Subcutaneous adipose tissue (tissue), 4 donors: Measurements from ENCODE around the gene KDM4B. TPM values are rescaled to one million over a fixed set of nuclear protein-coding genes. Genes with fewer than 3 reads are reported as not detected.

Source experiments
- CTCF ChIP-seq: fragments of 450-650 bp; IDR thresholded peaks from one replicate; pipeline ENCODE4 v1.5.1; 2016; ENCODE audit warnings: low read depth, mild to moderate bottlenecking, control low read depth, antibody characterized with exemption, moderate library complexity
- total RNA-seq, 4 donors: library from RNA; depleted of rRNA; stranded (reverse); fragments of >200 nt; gene quantifications; one replicate each; pipeline ENCODE4 v1.1.0, GENCODE V29; 2016

The KDM4B gene
- total RNA-seq, 4 donors from 2014 or later = 19.4 to 56.1 (median 28.5) TPM

DNA sequence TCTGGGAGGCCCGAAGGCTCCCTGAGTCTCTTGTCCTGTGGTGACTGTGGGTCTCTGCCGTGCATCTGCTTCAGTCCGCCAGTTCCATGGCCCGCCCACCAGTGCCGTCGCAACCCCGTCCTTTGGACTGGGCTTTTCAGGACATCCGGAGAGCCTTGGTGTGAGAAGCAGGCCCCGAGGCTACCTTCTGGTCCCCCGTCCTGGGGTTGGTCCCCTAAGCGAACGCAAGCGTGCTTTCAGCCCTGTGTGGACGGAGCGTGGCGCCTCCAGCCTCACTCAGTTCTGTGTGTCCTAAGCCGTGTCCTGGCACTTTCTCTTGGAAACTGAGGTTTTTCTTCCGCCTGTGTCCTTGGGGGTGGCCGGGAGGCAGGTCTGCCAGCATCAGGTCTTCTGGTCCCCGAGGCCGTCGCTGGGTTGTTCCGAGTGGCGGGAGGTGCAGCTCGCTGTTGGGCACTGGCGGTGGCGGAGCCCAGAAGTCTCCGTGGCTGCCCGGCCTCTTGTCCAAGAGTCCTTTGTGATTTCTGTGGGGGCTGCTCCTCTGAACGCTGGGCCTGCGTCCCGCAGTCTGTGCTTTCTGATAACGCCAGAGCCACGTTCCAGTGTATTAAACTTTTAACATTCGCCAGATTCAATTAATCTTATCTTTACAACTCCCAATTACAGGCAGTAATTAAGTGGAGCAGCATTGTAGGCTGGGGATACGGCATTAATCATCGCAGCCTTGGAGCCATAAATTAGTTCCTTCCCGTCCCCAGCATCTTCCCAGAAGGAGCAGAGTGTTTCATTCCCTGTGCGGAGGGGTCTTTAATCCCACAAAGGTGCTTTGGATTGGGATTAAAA is 99.5 kb downstream of the KDM4B start:
- TF ChIP-seq CTCF = no peak

GRCh38 chr19:5070331-5070730 is 101.4 kb downstream of the KDM4B start:
- no peak for TF ChIP-seq CTCF

DNA sequence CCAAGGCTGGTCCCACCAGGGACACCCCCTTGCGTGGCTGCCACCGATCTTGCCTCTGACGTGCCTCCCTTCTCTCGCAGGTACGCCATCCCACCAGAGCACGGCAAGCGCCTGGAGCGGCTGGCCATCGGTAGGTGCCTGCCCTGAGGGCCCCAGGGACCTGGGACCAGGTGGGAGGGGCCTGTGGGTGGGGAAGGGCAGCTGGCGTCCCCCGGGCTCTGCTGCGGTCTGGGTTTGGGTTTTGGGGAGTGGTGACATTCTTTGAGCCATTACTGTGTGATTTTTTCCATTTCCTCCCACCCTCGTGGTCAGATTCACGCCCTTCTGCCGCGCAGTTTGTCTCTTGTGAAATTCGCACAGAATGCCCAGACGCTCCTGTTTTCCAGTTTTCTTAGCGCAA is 102.0 kb downstream of the KDM4B start:
- TF ChIP-seq CTCF = no peak

DNA sequence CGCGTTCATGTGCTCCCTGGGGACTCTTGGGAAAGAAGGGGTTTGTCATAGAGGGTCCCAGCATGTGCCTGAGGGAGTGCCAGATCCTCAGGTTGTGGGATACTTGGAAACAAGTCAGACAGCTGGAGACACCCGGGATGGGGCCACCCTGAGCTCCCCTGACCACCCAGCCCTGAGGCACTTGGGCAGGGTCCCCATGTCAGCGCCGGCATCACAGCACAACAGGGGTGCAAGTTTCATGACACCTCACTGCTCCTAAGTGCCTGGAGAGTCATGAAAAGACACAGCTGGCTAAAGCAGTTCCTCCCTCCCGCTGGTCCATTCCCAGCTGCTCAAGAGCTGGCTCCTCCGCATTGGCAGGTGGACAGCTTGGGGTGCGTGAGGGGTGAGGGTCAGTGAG is 102.7 kb downstream of the KDM4B start:
- no peak for TF ChIP-seq CTCF

GRCh38 chr19:5072115-5072514 is 103.2 kb downstream of the KDM4B start:
- no peak for TF ChIP-seq CTCF

DNA sequence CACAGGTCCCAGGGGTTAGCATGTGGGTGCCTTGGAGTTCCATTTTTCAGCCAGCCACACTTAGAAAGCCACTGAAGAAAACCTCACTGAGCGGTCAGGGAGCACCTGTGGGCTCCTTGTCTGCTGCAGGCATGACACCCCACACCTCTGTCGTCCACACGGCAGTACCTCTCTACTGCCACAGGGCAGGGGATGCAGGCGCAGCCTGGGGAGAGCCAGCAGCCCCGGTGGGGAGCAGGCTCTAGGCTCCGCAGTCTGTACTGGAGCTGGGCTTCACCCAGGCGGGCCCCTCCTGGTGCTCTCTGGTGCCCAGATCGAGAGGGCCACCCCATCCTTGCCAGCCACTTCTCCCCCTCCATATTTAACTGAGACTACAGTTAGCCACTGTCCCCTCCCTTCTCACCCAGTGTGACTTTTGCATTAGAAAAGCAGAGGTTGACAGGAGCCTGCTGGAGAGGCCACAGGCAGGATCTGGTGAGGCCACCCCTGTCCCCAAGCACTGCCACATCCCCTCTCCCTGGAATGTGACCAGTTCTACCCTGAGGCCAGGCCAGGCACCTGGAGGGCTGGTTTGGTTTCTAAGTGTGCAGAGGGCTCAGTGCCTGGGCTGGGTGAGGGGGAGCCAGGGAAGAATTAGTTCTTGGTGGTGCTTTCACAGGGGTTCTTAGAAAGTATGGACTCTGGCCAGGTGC is 104.4 kb downstream of the KDM4B start:
- no peak for TF ChIP-seq CTCF

DNA sequence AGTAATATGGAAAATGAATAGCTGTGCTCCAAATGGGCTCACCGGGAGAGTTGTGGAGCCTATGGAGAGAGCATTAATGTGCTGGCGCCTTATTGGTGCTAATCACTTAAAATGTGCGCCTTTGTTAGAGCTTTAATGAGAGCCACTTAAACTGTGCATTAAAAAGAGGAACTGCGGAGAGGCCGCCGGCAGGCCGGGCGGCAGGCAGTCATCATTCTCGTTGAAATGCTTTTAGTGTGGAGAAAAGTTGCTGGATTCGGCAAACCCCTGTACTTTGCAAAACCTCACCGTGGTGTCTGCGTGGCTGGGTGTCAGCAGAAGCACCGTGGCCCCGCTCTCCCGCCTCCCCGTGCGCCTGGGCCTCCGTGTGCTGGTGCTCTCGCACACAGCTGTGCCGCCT is 105.5 kb downstream of the KDM4B start:
- no peak for TF ChIP-seq CTCF
